CD4-positive, alpha-beta memory T cell (primary cell): Measurements from ENCODE around the gene TLR6. TPM values are rescaled to one million over a fixed set of nuclear protein-coding genes. Genes with fewer than 3 reads are reported as not detected.

Source experiments
- CTCF ChIA-PET: fragments of 350-600 bp; sonication (Branson Sonifier 250); formaldehyde crosslinking; loops from one replicate; lab custom pipeline; 2021; ENCODE audit warnings: inconsistent platforms; ENCODE audit not compliant: partially characterized antibody; lab: Charles Lee
- POLR2A ChIA-PET: fragments of 350-600 bp; sonication (Branson Sonifier 250); formaldehyde crosslinking; loops from one replicate; lab custom pipeline; 2021; ENCODE audit not compliant: partially characterized antibody; lab: Charles Lee
- DNase-seq, 5 donors: peaks; one replicate each; pipeline versions ENCODE4 v3.0.0 to v3.0.0-alpha.2; 2020 to 2022; ENCODE audit warnings: mixed read lengths in 1 of 5
- H3K27ac ChIP-seq: one replicate; pipeline ENCODE4 v1.7.0; 2013; ENCODE audit warnings: low read depth, low read length
- H3K27me3 ChIP-seq: 2 replicates; pipeline ENCODE4 v1.7.0; 2013; ENCODE audit warnings: mild to moderate bottlenecking, low read length, moderate library complexity; ENCODE audit not compliant: insufficient read depth
- H3K36me3 ChIP-seq: 2 replicates; pipeline ENCODE4 v1.7.0; 2013; ENCODE audit warnings: mild to moderate bottlenecking, low read length, moderate library complexity; ENCODE audit not compliant: insufficient read depth
- H3K4me1 ChIP-seq: 2 replicates; pipeline ENCODE4 v1.7.0; 2013; ENCODE audit warnings: mild to moderate bottlenecking, low read length, moderate library complexity; ENCODE audit not compliant: insufficient read depth
- H3K4me3 ChIP-seq, 2 donors: one replicate each; pipeline ENCODE4 v1.7.0; 2013; ENCODE audit warnings: low read length in 2 of 2, mild to moderate bottlenecking in 1 of 2
- H3K9me3 ChIP-seq, 2 donors: one replicate each; pipeline ENCODE4 v1.7.0; 2013; ENCODE audit warnings: low read length in 2 of 2, control low read depth in 1 of 2; ENCODE audit not compliant: control insufficient read depth in 1 of 2
- H3K27ac Mint-ChIP-seq, 7 donors: one replicate each; pipeline ENCODE4 v1.8.0; 2020 to 2021; ENCODE audit warnings: mixed read lengths in 7 of 7, mild to moderate bottlenecking in 6 of 7, inconsistent platforms in 3 of 7, moderate library complexity in 3 of 7
- H3K27me3 Mint-ChIP-seq, 2 donors: one replicate each; pipeline ENCODE4 v1.8.0; 2020 to 2021; ENCODE audit warnings: mixed read lengths in 2 of 2
- H3K36me3 Mint-ChIP-seq, 2 donors: one replicate each; pipeline ENCODE4 v1.8.0; 2020 to 2021; ENCODE audit warnings: mixed read lengths in 2 of 2, inconsistent platforms in 1 of 2, mild to moderate bottlenecking in 1 of 2
- H3K4me1 Mint-ChIP-seq, 4 donors: one replicate each; pipeline ENCODE4 v1.8.0; 2020 to 2021; ENCODE audit warnings: mixed read lengths in 4 of 4, mild to moderate bottlenecking in 1 of 4
- H3K4me3 Mint-ChIP-seq, 8 donors: one replicate each; pipeline ENCODE4 v1.8.0; 2020 to 2021; ENCODE audit warnings: mixed read lengths in 8 of 8, mild to moderate bottlenecking in 7 of 8, moderate library complexity in 6 of 8, inconsistent platforms in 3 of 8
- H3K9me3 Mint-ChIP-seq, 8 donors: one replicate each; pipeline ENCODE4 v1.8.0; 2020 to 2021; ENCODE audit warnings: mixed read lengths in 8 of 8, mild to moderate bottlenecking in 5 of 8, inconsistent platforms in 3 of 8, moderate library complexity in 1 of 8
- intact Hi-C: fragments of 100-400 bp; cut with micrococcal nuclease; formaldehyde crosslinking; loops from one replicate; pipeline ENCODE4 v1.15.1; 2023
- polyA plus RNA-seq, 2 donors: library from polyadenylated mRNA; unstranded; fragments of 300-500 nt; fragmentation: Illumina TruSeq; gene quantifications; one replicate each; pipeline ENCODE4 v1.2.3, GENCODE V29; 2021
- total RNA-seq, 2 experiments: library from RNA; stranded (reverse); gene quantifications; one replicate each; pipeline ENCODE4 v1.2.3, GENCODE V29; 2021

The TLR6 gene
- total and polyA plus RNA-seq, 4 experiments from 2014 or later = 0.03 to 7.7 (median 4.1) TPM

DNA sequence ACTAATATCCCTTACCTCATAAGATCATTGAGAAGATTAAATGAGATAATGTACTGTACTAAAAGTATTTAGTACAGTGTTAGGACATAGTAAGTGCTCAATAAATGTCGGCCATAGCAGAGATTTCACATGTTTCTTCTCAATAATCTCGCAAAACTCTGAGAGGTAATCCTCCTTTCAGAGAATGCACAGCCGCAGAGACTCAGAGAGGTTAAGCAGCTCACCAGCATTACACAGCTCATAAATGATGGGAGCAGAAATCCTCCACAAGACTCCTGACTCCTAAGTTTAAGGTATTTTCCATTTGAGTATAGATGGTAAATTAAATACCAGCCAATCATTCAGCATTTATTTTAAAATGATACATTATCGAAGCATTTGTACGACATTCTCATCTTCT lies 45.6 kb upstream of the TLR6 start:
- no peak overlapping the region for H3K27ac ChIP-seq
- Mint-ChIP-seq H3K4me1 (no peaks in the 10 kb centered on the region), H3K36me3 (no peaks in the 10 kb centered on the region), H3K4me3 (no peak overlapping the region), H3K27ac (no peak overlapping the region), H3K27me3 (peaks cover 5 to 6% of the 10 kb centered on the region in 2 donors), H3K9me3 (no peaks in the 10 kb centered on the region)
- ChIA-PET POLR2A (interaction anchor here (0.9 to 1.2 kb wide), 3 partner anchors 13 to 233 kb away, joined by 3 to 7 read pairs (median 3); no protein-coding TSS in a partner anchor), CTCF (interaction anchor here (0.6 to 8.3 kb wide), 37 partner anchors 9 to 923 kb away, joined by 3 to 242 read pairs (median 4); partner anchors contain the start of gene WDR19)
- DNase-seq = no peak
- no peaks in the 10 kb centered on the region for H3K27me3 ChIP-seq
- no peaks in the 10 kb centered on the region for H3K36me3 ChIP-seq
- H3K4me1 ChIP-seq = no peaks in the 10 kb centered on the region
- H3K4me3 ChIP-seq = no peak overlapping the region
- intact Hi-C loops = loop anchor here (1.0 to 5.0 kb wide), 6 partner anchors 130 to 565 kb away; partner anchors contain the start of genes TMEM156 and WDR19
- no peaks in the 10 kb centered on the region for H3K9me3 ChIP-seq

DNA sequence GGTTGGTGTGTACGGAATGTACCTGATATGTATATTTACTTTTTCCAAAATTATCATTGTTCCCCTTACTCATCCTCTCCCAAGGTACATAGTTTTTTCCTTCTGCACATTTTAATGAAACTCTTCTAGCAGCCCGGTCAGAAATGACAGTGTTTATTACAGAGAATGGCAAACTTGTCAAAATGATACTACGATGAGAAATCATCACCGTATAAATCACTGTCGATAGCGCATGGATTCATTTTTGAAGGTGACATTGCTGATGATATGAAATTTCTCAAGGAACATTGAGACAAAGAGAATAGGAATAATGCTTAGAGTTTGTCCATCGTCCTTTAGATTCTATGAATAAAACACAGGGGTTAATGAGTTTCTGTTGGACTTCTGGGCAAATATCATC lies 41.6 kb upstream of the TLR6 start:
- ChIA-PET CTCF (interaction anchor here (0.7 kb wide), 1 partner anchor 167 kb away, joined by 3 read pairs; no protein-coding TSS in a partner anchor), POLR2A (no interaction called here)

DNA sequence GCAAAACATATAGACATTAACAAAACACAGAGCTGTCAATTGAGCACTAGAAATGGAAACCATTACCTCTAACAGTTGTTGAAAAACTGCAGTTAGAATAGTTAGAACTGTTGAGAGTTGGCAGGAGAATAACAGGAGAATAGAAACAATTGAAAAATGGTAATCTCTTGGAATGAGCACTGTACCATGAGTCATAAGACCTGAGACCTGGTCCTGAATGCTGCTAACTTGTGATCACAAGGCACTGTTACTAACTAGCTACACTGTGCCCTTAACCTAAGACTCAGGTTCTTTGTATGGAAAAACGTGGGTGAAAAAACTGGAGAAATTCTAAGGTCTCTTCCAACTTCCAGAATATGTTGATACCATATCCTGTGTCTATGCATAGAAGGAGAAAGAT lies 40.3 kb upstream of the TLR6 start:
- Histone ChIP-seq H3K4me1 (no peaks in the 10 kb centered on the region), H3K9me3 (no peaks in the 10 kb centered on the region), H3K4me3 (no peak overlapping the region), H3K27me3 (no peaks in the 10 kb centered on the region), H3K27ac (no peak overlapping the region), H3K36me3 (no peaks in the 10 kb centered on the region)
- Mint-ChIP-seq H3K36me3 (no peaks in the 10 kb centered on the region), H3K4me3 (no peak overlapping the region), H3K27me3 (peaks cover 3 to 13% of the 10 kb centered on the region in 2 donors), H3K27ac (no peak overlapping the region), H3K9me3 (no peaks in the 10 kb centered on the region), H3K4me1 (no peaks in the 10 kb centered on the region)
- DNase-seq = no peak
- POLR2A ChIA-PET = no interaction called here
- intact Hi-C loops = no loop called here
- CTCF ChIA-PET = interaction anchor here (0.9 to 1.4 kb wide), 4 partner anchors 9 to 238 kb away, joined by 3 to 8 read pairs (median 3); no protein-coding TSS in a partner anchor

More for the DNA sequence above, 41.6 kb upstream of the TLR6 start:
- no peaks in the 10 kb centered on the region for H3K9me3 Mint-ChIP-seq
- Histone ChIP-seq H3K27ac (no peak overlapping the region), H3K9me3 (no peaks in the 10 kb centered on the region), H3K4me3 (no peak overlapping the region), H3K4me1 (no peaks in the 10 kb centered on the region), H3K27me3 (no peaks in the 10 kb centered on the region), H3K36me3 (no peaks in the 10 kb centered on the region)
- no peaks in the 10 kb centered on the region for H3K36me3 Mint-ChIP-seq
- DNase-seq = no peak
- peaks cover 5 to 16% of the 10 kb centered on the region in 2 donors for H3K27me3 Mint-ChIP-seq
- intact Hi-C loops = no loop called here
- H3K4me1 Mint-ChIP-seq = no peaks in the 10 kb centered on the region
- no peak overlapping the region for H3K27ac Mint-ChIP-seq
- no peak overlapping the region for H3K4me3 Mint-ChIP-seq

DNA sequence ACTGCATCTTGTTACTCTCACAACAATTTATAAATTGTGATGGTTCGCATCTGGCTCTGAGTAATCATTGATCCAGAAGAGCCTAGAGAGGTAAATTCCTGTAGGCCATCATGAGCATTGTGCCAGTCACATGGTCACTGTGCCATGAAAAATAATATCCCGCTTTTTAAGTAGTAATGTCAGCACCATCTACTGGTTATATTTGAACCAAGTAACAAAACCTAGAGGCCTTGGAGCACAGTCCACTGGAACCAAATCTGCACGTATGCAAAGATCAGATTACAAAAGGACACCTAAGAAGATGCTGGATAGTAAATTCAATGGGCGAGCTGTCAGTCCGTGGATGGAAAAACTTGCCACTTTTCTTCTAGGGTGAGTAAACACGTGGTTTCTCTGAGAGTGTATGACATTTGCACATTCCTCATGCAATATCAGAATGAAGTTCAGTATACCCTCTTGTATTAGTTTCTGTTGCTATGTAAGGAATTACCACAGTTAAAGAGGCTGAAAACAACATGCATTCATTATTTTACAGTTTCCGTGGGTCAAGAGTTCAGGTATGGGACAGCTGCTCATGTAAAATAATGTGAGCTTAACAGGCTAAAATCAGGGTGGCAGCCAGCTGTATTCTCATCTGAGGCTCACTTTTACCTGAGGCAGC lies 37.8 kb upstream of the TLR6 start:
- no peak overlapping the region for H3K27ac Mint-ChIP-seq
- Histone ChIP-seq H3K27ac (no peak overlapping the region), H3K36me3 (no peaks in the 10 kb centered on the region), H3K9me3 (no peaks in the 10 kb centered on the region), H3K4me1 (no peaks in the 10 kb centered on the region), H3K27me3 (no peaks in the 10 kb centered on the region), H3K4me3 (no peak overlapping the region)
- intact Hi-C loops = no loop called here
- POLR2A ChIA-PET = no interaction called here
- no peak for DNase-seq
- no peak overlapping the region for H3K4me3 Mint-ChIP-seq
- H3K27me3 Mint-ChIP-seq = peaks cover 3 to 13% of the 10 kb centered on the region in 2 donors
- peaks cover 1 to 4% (median 3%) of the 10 kb centered on the region in 4 donors for H3K4me1 Mint-ChIP-seq
- H3K9me3 Mint-ChIP-seq = no peaks in the 10 kb centered on the region
- H3K36me3 Mint-ChIP-seq = no peaks in the 10 kb centered on the region
- CTCF ChIA-PET = interaction anchor here (1.7 kb wide), 1 partner anchor 239 kb away, joined by 5 read pairs; no protein-coding TSS in a partner anchor

DNA sequence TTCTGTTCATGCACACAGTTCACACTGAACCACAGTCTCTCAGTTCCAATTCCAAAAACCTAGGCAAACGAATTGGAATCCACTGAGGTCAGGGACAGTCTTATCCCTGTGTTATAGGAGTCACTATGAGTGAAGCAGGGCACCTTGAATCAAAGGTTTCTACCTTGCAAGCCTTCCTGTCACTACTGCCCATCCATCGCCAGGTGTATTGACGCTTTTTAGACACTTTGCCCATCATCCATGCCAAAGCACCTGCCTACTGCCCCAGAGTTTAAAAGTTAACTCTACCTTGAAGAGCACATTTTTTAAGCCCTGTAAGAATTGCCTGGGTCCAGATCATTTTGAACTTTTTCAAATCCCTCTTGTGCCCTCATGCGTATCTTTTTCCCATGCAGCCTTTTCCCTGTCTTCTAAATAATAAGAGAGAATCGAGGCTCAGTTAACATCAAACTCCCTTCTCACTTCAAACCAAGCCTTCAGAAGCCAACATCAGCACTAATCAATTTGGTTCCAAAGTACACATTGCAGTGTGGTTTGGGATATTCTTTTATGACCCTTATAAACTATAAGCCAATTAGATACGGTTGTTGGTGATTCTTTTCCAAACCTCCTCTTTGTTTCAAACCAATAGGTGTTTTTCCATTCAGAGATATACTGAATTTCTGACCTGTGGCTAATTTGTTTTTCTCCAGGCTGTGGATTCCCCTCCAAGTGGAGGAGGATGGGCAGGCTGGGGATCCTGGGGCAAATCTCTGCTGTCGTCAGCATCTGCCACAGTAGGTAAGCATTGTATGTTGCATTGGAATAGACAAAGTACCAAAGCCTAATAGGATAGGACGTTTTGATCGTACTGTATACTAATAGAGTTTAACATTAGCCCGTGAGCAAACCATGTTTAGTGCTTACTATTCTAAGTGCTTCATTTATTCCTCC lies 34.7 kb upstream of the TLR6 start:
- H3K9me3 ChIP-seq = no peaks in the 10 kb centered on the region
- Mint-ChIP-seq H3K36me3 (no peaks in the 10 kb centered on the region), H3K4me3 (no peak overlapping the region), H3K4me1 (peaks cover 7 to 10% (median 9%) of the 10 kb centered on the region in 4 donors), H3K27ac (no peak overlapping the region), H3K9me3 (peaks cover 0 to 2% (median 0%) of the 10 kb centered on the region in 8 donors), H3K27me3 (peaks cover 0 to 1% of the 10 kb centered on the region in 2 donors)
- ChIA-PET CTCF (interaction anchor here (0.7 to 2.5 kb wide), 10 partner anchors 10 to 290 kb away, joined by 3 to 16 read pairs (median 4); no protein-coding TSS in a partner anchor), POLR2A (no interaction called here)
- H3K27ac ChIP-seq = no peak overlapping the region
- H3K36me3 ChIP-seq = no peaks in the 10 kb centered on the region
- intact Hi-C loops = no loop called here
- no peaks in the 10 kb centered on the region for H3K27me3 ChIP-seq
- DNase-seq = no peak
- H3K4me1 ChIP-seq = no peaks in the 10 kb centered on the region
- H3K4me3 ChIP-seq = no peak overlapping the region

DNA sequence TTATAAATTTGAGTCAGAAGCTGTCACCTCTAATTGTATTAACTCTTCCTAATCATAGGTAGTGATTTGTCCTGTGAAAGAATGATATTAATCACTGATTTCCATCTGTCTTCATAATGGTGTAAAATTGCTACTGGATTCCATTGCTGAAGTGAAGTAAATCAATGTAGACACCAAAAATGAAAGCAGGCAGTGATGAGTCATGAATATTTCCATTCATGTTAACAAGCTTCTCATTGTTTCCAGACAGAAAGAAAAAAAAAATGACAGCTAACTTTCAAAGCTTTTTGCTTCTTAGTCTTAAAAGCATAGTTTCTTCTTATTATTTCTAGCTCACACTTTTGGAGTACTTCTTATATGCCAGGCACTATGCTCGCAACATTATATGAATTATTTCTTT lies 32.5 kb upstream of the TLR6 start:
- no peaks in the 10 kb centered on the region for H3K36me3 Mint-ChIP-seq
- Histone ChIP-seq H3K4me1 (no peaks in the 10 kb centered on the region), H3K4me3 (no peak overlapping the region), H3K27ac (no peak overlapping the region), H3K9me3 (no peaks in the 10 kb centered on the region), H3K27me3 (no peaks in the 10 kb centered on the region), H3K36me3 (no peaks in the 10 kb centered on the region)
- CTCF ChIA-PET = interaction anchor here (1.0 to 2.9 kb wide), 12 partner anchors 10 to 249 kb away, joined by 3 to 16 read pairs (median 4); partner anchors contain the start of gene TLR1
- peaks cover 0 to 2% (median 0%) of the 10 kb centered on the region in 8 donors for H3K9me3 Mint-ChIP-seq
- peak overlapping the region in 3 of 7 donors; percentile 11 to 86 (median 26) for H3K27ac Mint-ChIP-seq
- peak overlapping the region in 7 of 8 donors; percentile 17 to 69 (median 50) for H3K4me3 Mint-ChIP-seq
- DNase-seq = peak in 1 of 5 donors; percentile 14
- H3K4me1 Mint-ChIP-seq = peaks cover 7 to 10% (median 9%) of the 10 kb centered on the region in 4 donors
- POLR2A ChIA-PET = interaction anchor here (1.1 kb wide), 1 partner anchor 13 kb away, joined by 3 read pairs; no protein-coding TSS in a partner anchor
- intact Hi-C loops = no loop called here
- no peaks in the 10 kb centered on the region for H3K27me3 Mint-ChIP-seq
